Measurements from ENCODE around the gene MRPS5.

GRCh38 chr2:95091885-95092555 is 29.6 kb downstream of the MRPS5 start:
- TF ChIP-seq CTCF (IDR thresholded peaks at IDR 0.05) (no peak), POLR2A (IDR thresholded peaks at IDR 0.05) (no peak)
